NCI-H226 (cell line): ENCODE data around the gene RASGEF1C.
"Not testable (repeated sequence)": the region's sequence is repeated elsewhere in the genome, so short reads cannot be mapped to it uniquely, and the experiment has no call there.

Experiments used
- DNase-seq: peaks from one replicate; pipeline ENCODE4 v3.0.0-alpha.2; 2015

Gene RASGEF1C

DNA sequence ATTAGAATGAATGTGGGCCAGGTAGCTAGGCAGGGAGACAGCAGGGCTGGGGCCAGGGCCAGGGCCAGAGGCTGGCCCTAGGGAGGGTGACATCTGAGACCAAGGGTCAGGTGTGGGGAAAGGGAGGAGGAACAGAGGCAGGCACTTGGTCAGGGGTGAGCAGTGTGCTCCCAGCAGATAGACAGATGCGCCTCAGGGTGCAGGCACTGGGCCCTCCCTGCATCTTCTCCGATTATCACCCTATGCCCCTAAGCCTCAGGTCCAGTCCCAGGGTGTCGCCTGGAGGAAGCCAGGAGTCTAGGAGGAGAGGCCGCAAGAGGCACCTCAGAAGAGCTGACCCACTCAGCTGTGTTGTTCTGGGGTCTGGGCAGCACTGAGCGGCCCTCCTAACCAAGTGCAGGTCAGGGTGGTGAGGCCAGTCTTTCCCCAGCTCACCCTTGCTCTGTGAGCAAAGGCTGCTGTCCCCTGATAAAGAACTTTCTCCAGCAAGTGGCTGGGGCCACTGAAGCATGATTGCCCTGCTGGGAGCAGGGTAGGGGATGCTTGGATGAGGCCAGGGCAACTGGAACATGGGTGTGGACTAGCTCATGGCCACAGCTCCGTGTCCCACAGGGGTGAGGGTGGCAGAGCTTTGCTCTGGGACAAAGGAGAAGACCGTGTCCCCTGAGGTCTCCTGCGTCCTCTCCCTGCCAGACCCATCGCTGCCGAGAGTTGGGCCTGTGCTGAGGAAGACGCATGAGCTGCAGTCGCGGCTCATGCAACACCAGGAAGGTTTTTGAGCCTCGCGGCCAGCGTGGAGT lies 2.1 kb upstream of the RASGEF1C start:
- DNase-seq = no peak

DNA sequence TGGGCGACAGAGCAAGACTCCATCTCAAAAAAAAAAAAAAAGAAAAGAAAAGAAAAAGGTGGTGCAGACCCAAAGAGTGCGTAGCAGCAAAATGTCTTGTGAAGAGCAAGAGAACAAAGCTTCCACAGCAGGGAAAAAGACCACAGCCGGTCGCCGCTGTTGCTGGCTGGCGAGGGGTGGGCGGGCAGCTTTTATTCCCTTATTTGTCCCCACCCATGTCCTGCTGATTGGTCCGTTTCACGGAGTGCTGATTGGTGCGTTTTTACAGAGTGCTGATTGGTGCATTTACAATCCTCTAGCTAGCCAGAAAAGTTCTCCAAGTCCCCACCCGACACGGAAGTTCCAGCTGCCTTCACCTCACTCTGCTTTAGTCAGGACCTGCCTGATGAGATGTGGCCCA lies 1.1 kb upstream of the RASGEF1C start:
- DNase-seq = not testable (repeated sequence)

DNA sequence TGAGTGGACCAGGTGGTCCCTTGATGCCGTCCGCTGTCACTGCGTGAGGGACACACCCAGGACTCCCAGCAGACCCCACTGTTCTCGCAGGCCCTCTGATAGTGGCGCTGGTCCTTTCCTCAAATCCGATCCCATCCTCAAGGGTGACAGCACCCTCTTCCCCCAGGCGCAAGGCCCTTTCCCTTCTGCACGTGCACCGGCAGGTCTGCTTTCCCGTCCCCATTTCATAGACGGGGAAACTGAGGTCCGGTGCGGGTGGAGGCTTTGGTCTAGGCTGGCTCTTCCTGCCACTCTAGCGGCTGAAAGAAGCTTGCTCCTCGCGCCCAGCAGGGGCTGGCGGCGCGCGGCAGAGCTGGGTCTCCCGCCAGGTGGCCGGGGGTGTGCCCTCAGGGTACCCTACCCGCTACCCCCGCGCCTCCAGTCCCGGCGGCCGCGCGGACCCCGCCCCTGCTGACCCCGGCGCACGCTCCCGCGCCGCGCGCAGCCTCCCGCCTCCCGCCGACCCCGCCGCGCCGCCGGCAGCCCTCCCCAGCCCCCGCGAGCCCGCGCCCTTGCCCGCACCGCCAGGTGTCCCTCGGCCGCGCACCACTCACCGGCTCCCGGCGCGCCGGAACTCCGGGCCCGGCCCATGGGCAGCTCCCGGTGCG lies 453 bp downstream of the RASGEF1C start:
- peak; percentile 4 for DNase-seq

DNA sequence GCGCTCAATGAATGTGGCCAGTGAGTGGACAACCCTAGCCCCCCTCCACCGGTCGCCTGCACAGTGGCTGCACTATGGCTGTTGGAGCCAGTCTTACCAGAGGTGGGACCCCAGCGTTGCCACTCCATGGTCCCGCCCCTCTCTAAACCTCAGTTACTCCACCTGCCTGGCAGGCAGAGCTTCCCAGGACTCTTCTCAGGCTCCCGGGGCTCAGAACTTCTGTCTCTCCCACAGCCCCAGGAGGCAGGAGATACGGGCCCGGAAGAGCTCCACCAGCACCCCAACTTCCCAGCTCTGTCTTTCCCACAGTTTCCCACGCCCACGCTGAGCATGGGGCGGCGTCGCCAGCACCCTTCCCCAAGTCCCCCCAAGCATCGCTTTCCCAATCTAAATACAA lies 975 bp downstream of the RASGEF1C start:
- DNase-seq = no peak

DNA sequence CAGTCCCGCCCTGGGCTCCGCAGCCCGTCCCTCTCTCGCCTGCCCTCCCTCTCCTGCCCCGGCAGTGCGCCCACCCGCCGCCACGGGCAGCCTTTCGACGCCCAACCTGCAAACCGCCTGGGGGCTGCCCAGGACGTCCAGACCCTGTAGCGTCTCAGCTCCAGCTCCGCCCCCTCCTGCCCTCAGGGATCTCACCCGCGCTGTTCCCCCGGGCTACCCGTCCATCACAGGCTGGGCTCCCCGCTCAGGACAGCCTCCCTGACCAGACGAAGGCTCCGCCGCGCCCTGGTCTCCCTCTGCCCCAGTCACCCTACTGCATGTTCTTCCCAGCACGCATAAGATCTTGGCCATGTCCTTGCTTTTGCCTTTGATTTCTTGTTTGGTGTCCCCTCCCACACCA lies 1.4 kb downstream of the RASGEF1C start:
- no peak for DNase-seq

DNA sequence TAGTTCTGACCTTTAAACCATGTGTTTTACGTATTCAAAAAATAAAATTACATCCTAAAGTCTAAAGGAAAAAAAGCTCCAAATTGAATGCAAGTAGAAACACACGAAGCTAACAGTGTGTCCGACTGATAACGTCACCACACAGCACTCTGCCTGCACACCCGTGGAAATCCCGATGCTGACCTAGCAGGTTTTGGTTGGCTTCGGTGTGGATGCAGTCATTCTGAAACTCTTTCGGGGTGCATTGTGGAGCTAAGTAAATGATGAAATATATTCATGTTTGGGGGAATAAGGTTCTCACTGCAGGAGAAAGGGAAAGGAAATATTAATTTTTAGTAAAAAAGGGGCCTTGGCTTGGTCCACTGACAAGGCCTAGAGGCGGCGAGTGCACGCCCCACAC lies 2.0 kb downstream of the RASGEF1C start:
- DNase-seq = no peak

DNA sequence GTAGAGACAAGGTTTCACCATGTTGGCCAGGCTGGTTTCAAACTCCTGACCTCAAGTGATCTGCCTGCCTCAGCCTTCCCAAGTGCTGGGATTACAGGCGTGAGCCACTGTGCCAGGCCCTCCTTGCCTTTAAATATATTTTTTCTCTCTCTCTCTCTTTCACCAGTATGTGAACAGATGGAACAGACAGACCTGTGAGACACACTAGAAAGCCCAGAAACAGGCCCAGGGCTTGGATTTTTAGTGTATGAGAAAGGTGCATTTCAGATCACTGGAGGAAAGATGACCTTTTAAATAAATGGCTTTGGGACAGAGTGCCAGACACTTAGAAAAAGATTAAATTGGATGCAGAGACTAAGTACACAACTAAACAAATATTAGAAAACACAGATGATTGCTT lies 3.1 kb downstream of the RASGEF1C start:
- DNase-seq = no peak

DNA sequence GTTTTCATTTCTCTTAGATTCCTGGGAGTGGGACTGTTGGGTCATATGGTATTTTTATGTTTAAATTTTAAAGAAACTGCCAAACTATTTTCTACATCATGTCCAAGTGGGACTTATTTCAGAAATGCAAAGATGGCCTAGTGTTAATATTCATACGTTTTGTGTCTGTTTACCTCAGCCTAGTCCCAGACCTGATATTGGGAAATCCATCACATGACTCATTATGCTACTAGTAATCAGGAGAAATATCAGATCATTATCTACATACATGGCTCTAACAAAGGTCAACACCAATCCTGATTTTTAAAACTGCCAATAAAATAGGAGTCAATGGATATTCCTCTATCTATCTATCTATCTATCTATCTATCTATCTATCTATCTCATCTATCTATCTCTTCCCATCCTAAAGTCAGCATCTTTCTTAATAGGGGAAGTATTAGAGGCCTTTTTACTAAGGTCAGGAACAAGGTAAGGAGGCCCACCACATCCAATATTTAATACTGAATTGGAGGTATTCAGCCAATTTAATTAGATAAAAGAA lies 4.7 kb downstream of the RASGEF1C start:
- no peak for DNase-seq

DNA sequence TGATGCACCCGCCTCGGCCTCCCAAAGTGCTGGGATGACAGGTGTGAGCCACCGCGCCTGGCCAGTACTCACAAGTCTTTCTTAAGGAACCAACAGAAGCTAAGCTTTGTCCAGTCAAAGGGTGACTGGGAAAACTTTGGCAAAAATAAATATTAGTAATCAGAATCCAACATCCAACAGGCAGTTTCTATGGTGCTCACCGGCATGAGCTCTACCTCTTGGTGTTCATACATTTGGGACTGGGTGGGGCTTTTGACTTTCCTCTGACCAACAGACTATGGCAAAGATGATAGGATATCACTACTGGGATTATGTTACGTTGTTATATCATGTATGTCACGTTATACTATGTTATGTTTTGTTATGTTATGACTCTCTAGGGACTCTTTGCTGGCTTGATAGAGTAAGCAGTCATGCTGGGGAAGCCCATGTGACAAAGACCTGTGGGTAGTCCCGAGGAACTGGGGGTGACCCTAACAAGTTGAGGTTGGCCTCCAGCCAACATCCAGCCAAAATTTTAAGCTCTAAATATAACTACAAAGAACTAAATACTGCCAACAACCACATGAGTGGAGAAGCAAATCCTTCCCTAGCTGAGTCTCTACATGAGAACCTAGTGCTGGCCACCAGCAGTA lies 6.0 kb downstream of the RASGEF1C start:
- no peak for DNase-seq

DNA sequence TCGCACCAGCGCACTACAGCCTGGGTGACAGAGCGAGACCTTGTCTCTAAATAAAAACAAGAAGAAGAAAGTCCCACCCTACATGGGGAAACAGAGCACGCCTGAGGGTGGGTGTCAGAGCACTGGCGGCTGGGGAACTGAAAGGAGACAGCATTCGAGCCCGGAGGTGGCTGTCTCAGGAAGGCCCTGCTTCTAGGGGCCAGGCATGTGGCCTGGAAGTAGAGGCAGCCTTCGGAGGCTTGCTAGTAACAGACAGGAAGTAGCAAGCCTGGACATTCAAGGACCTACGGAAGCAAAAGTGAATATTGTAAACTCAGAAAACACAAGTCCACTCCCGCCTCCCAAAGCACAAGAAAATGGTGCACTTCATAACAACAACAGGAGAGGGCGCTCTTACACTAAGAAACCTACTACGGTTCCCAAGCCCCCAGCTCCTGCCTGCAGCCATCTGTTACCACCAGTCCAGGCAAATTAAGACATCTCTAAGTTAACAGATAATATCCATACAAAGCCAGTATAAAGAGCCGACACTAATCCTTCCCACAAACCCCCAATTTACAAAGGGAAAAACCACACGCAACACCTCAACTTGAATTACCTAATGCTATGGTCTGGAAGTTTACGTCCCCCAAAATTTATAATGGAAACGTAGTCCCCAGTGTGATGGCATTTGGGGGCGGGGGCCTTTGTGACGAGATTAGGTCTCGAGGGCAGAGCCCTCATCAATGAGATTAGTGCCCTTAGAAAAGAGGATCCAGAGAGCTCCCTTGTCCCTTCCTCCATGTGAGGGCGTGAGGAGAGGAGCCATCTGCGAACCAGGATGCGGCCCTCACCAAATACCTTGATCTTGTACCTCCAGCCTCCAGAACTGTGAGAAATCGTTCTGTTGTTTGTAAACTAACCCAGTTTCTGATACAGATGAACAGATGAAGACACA lies 7.7 kb downstream of the RASGEF1C start:
- no peak for DNase-seq

DNA sequence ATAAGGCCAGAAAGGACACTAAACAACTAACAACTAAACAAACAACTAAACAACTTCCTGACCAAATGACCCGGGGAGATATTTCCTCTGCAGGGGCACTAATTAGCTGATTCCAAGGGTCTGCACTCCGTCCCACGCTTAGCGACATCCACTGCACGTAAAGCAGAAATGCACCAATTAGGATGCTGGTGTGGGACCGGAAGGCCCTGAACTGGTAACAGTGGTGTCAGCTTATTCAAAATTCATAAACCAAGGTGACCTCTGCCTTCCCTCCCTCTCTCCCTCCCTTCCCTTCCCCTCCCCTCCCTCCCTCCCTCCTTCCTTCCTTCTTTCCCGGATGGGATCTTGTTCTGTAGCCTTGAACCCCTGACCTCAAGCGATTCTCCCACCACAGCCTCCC lies 9.6 kb downstream of the RASGEF1C start:
- no peak for DNase-seq

DNA sequence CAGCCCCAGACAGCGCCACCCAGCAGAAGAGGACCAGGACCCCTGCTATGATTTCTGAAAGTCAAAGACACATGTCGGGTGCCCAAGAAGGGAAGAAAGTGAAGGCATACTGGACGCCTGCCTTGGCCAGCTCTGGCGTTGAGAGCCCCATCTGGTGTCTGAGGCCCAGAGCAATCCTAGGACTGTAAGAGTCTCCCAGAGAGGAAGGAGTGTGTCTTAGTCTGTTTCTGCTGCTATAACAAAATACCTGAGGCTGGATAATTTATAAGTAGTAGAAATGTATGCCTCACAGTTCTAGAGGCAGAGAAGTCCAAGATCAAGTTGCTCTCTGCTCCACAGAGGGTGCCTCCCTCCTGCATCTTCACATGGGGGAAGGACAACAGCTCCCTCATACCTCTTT lies 10.8 kb downstream of the RASGEF1C start:
- no peak for DNase-seq

DNA sequence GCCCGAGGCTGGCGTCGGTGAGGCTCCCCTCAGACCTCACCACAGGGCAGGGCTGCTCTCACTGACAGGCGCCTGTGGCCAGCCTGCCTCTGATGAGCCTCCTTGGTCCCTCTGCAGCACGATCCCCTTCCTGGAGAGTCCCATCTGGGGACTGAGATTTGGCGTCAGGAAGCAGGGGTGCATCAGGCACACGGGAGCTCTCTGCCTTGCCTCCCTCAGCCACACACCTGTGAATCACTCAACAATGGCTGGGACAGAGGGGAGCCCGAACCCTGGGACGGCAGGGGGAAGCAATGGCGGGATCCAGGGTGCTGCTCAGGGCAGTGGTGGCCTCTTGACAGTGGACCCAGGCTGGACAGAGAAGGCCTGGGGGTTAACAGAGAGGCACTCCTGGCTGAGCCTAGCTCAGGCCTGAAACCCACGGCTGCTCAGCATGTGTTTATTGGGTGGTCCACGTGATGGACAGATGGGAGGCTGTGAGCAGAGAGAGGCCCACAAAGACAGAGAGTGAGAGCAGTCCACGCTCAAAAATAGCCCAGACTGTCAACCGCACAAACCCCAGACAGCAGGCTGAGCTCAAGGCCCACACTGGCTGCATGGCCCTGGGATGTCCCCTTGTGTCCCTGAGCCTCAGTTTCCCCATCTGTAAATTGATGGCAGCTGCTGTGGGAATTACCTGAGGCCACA lies 11.9 kb downstream of the RASGEF1C start:
- no peak for DNase-seq

DNA sequence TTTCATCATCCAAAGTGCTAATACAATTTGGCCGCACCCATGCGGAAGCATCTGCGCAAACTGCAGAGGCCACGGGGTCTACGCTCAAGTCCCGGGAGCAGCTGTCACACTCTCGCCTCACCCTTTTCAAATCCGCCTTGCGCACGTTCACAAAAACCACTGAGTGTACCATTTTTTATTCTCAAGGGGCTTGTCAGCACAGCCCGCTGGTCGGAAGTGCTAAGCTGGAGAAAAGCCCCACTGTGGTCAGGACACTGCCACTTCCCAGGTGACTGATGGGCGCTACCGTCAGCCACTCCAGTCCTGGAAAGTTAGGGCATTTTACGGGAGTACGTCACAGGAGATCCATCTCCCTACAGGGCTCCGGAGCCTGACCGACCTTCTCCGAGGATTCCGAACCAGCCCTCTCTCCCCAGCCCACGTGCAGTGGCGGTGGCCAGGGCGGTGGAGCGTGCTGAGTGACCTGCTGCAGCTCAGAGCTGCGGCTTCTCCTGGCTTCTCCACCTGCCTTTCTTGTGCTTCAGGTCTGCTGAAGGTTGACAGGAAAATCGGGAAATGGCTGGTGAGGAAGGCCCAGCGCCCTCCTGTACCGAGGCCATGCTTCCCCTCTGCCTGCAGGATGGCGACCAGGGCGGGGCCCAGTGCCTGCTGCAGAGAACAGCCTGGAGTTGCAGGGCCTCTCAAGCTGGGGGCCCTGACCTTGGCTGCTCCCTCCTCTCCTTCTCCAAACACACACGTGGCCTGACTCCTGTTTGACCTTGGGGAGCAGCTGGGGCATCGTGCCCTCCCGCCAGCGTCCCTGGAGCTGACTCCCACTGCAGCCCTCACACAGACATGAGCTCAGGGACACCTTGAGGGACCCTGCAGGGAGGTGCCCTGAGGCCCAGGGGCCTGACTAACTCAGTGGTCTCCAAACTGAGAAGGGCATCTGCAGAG lies 14.3 kb downstream of the RASGEF1C start:
- DNase-seq = no peak

DNA sequence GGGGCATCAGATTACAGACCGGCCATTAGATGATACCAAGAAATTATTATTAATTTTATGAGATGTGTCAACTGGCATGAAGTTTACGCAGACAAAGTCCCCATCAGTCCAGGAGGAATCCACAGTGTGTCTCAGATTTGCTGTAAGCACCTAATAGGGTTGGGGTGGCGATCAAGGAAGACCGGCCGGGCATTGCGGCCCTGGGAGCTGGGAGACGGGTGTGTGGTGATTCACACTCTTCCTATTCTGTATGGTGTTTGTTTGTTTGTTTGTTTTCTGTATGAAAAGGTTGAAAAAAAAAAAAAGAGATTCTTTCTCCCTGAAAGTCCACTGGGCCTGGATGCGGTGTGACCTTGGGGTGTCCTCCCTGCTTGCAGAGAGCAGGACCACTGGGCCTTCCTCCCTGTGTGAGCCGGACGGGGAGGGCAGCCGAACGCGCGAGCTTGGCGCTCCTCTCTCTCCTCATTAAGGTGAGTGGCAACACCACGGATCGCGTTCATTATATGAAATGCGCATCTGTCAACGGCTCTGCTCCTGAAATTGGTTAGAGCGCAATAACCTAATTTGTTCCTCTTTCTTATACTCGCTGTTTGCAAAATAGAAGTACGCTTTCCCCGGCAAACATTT lies 15.1 kb downstream of the RASGEF1C start:
- no peak for DNase-seq

DNA sequence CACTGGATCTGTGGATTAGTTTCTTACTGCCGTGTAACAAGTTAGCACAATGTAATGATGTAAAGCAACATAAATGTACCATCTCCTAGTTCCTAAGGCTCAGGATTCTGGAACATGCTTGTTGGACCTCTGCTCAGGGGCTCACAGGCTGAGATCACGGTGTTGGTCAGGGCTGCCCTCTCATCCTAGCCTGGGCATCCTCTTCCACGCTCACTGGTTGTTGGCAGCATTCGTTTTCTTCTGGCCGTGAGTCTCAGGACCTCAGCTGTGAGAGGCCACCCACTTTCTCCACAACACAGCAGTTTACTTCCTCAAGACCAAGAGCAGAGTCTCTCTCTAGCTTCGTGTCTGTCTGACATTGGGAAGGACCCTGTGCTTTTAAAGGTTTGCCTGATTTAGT lies 17.3 kb downstream of the RASGEF1C start:
- no peak for DNase-seq

DNA sequence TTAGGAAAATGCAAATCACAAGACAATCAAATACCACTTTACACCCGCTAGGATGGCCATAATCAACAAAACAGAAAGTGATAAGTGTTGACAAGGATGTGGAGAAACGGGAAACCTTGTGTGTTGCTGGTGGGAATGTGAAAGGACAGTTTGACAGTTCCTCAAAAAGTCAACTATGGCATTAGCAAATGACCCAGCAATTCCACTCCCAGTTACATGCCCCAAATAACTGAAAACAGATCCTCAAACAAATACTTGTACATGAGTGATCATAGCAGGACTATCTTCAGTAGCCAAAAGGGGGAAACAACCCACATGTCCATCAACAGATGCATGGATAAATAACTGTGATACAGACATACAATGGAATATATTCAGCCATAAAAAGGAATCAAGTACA lies 21.2 kb downstream of the RASGEF1C start:
- no peak for DNase-seq

DNA sequence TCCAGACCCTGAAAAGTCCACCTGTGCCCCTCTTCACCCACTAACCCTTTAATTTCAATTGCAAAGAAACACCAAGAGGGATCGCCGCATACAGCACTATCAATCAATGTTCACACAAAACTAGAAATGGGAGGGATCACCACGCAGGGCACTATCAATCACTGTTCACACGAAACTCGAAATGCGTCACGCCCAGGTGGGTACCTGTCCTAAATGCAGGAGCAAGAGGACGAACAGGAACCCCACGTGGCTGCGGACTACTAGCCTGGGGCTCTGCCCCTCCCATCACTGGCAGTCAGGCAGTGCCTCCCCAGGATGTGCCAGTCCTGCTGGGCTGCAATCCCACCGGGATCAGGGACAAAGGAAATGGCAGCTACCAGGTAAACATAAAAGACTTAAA lies 28.2 kb downstream of the RASGEF1C start:
- DNase-seq = no peak

DNA sequence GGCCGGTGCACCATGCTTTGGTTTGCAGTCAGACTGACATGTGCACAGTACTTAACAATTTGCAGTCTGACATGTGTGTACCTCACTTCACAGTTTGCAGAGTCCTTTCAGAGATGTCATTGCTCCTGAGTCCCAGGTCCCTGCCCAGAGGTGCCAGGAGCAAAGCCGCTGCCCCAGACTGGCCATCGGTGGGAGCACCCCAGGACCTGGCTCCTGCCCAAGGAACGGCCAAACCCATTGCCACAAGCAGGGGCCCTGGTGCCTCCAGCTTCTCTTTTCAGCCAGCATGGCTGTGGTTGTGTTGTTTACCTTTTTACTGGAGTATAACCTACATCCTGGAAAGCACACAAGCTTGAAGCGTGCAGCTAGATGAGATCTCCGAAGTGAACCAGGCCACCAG lies 28.6 kb downstream of the RASGEF1C start:
- DNase-seq = no peak
